GM12878 (cell line): ENCODE results near the gene PCP2. TPM values are rescaled to one million over a fixed set of nuclear protein-coding genes. Genes with fewer than 3 reads are reported as not detected.
A peak's percentile ranks its signal among the peaks of the same experiment; 100 is the strongest.

ENCODE experiments used
- ATAC-seq: fragments of 200-7000 bp; cut with Tn5 transposase; 3 replicates; pipeline ENCODE4 v1.9.1; 2020; ENCODE audit warnings: mild to moderate bottlenecking, moderate library complexity
- BruUV-seq: library from RNA; stranded (reverse); fragments of 400-500 nt; replicated peaks from 2 replicates; lab custom pipeline; 2021; lab: Mats Ljungman, UMichigan
- CTCF ChIA-PET: fragments of 300-600 bp; sonication (Branson Sonifier 250); formaldehyde crosslinking; extraction: SDS; loops from one replicate; lab custom pipeline; 2021; ENCODE audit warnings: inconsistent platforms; lab: Yijun Ruan, JAX
- POLR2A ChIA-PET: fragments of 350-600 bp; formaldehyde crosslinking; extraction: SDS; loops from one replicate; lab custom pipeline; 2021; ENCODE audit warnings: inconsistent platforms; lab: Charles Lee
- RAD21 ChIA-PET: fragments of 300-600 bp; sonication (Branson Sonifier 250); formaldehyde crosslinking; loops from one replicate; lab custom pipeline; 2023; ENCODE audit warnings: antibody characterized with exemption; ENCODE audit not compliant: unreplicated experiment; lab: Charles Lee
- SMC1A ChIA-PET: fragments of 300-600 bp; sonication (Branson Sonifier 250); formaldehyde crosslinking; loops from one replicate; lab custom pipeline; 2023; ENCODE audit not compliant: unreplicated experiment, uncharacterized antibody; lab: Charles Lee
- DNase-seq: peaks from one replicate; pipeline ENCODE4 v3.0.0-alpha.2; 2011; ENCODE audit warnings: low read depth, low spot score
- FAIRE-seq: peaks from 3 replicates; lab custom pipeline; 2011; peaks lifted over from hg19 to GRCh38; lab: Jason Lieb, UNC
- H2AFZ ChIP-seq: 2 replicates; pipeline ENCODE4 v1.6.0; 2011; ENCODE audit warnings: low read depth, low read length, control low read depth; ENCODE audit not compliant: control insufficient read depth
- H3K27ac ChIP-seq: 2 replicates; pipeline ENCODE4 v1.5.1; 2011; ENCODE audit warnings: control low read depth; ENCODE audit not compliant: control insufficient read depth, insufficient read depth
- H3K27me3 ChIP-seq, 2 experiments: replicated peaks in 1 of 2; 2 replicates each; pipeline versions ENCODE4 v1.6.0 to v1.6.1; 2011; ENCODE audit warnings: low read length in 1 of 2; ENCODE audit not compliant: control insufficient read depth in 2 of 2, insufficient read depth in 2 of 2
- H3K36me3 ChIP-seq, 2 experiments: 2 replicates each; pipeline ENCODE4 v1.5.1; 2011; ENCODE audit warnings: low read length in 1 of 2; ENCODE audit not compliant: control insufficient read depth in 2 of 2, insufficient read depth in 2 of 2
- H3K4me1 ChIP-seq: 2 replicates; pipeline ENCODE4 v1.6.1; 2011; ENCODE audit warnings: mild to moderate bottlenecking, low read length, moderate library complexity, mixed read lengths; ENCODE audit not compliant: control insufficient read depth, insufficient read depth
- H3K4me2 ChIP-seq: 2 replicates; pipeline ENCODE4 v1.6.0; 2011; ENCODE audit warnings: control low read depth; ENCODE audit not compliant: control insufficient read depth, insufficient read depth
- H3K4me3 ChIP-seq: fragments of 200-600 bp; sonication (generic); 2 replicates; pipeline ENCODE4 v1.5.1; 2016
- H3K79me2 ChIP-seq: 2 replicates; pipeline ENCODE4 v1.6.0; 2011; ENCODE audit warnings: low read length; ENCODE audit not compliant: control insufficient read depth, insufficient read depth
- H3K9ac ChIP-seq: 2 replicates; pipeline ENCODE4 v1.8.0; 2011; ENCODE audit warnings: low read length, control low read depth, mixed read lengths; ENCODE audit not compliant: control insufficient read depth, insufficient read depth
- H3K9me3 ChIP-seq: replicated peaks from 3 replicates; pipeline ENCODE4 v1.5.1; 2011; ENCODE audit warnings: mild to moderate bottlenecking, low read length; ENCODE audit not compliant: control insufficient read depth, insufficient read depth
- H4K20me1 ChIP-seq: 2 replicates; pipeline ENCODE4 v1.6.0; 2011; ENCODE audit not compliant: control insufficient read depth, insufficient read depth
- CREB1 ChIP-seq: IDR thresholded peaks from 2 replicates; pipeline ENCODE4 v1.6.1; 2012; ENCODE audit warnings: low read depth, mild to moderate bottlenecking, inconsistent platforms
- ESRRA ChIP-seq: IDR thresholded peaks from 2 replicates; pipeline ENCODE4 v1.6.1; 2012; ENCODE audit warnings: mild to moderate bottlenecking, low read length, improper control_type of control experiment
- NFXL1 ChIP-seq: fragments of 450-650 bp; IDR thresholded peaks from 2 replicates; pipeline ENCODE4 v1.6.1; 2017; ENCODE audit warnings: antibody characterized with exemption, mild to moderate bottlenecking, borderline replicate concordance
- PML ChIP-seq: IDR thresholded peaks from 2 replicates; pipeline ENCODE4 v1.6.1; 2012; ENCODE audit warnings: low read length, inconsistent platforms
- SREBF1 ChIP-seq: IDR thresholded peaks from 2 replicates; pipeline ENCODE4 v1.6.1; 2012; ENCODE audit warnings: mild to moderate bottlenecking, low read length
- SRF ChIP-seq, 2 experiments: IDR thresholded peaks; 2 replicates each; pipeline ENCODE4 v1.6.1; 2011; ENCODE audit warnings: low read depth in 2 of 2, low read length in 2 of 2, mild to moderate bottlenecking in 1 of 2, moderate library complexity in 1 of 2
- TAF1 ChIP-seq: IDR thresholded peaks from 2 replicates; pipeline ENCODE4 v1.6.1; 2011; ENCODE audit warnings: mild to moderate bottlenecking, low read depth, low read length, borderline replicate concordance
- ZNF217 ChIP-seq: fragments of 450-650 bp; IDR thresholded peaks from 2 replicates; pipeline ENCODE4 v1.6.1; 2017; ENCODE audit warnings: antibody characterized with exemption, mild to moderate bottlenecking
- WGBS: methylation state at CpG from one replicate; pipeline ENCODE4 v1.1.6; 2016; ENCODE audit warnings: low lambda C conversion rate; ENCODE audit not compliant: insufficient replicate concordance, insufficient coverage; ENCODE audit errors: missing lambda C conversion rate; 5-methylcytosine and 5-hydroxymethylcytosine counted together
- in situ Hi-C: fragments of 300-500 bp; cut with MboI; formaldehyde crosslinking; loops from 9 replicates; pipeline ENCODE4 v1.14.3; 2018; ENCODE audit warnings: mixed read lengths
- intact Hi-C: fragments of 100-400 bp; cut with micrococcal nuclease; formaldehyde crosslinking; loops from one replicate; pipeline ENCODE4 v1.14.2; 2022; ENCODE audit not compliant: unreplicated experiment
- polyA plus RNA-seq, 11 experiments: library from polyadenylated mRNA; depleted of rRNA in 4 of 11; unstranded in 6 of 11; stranded (reverse) in 5 of 11; fragments of >200 nt; fragmentation: Nextera tagmentation in 4 of 11; fragmentation: Illumina TruSeq in 1 of 11; extraction: Ambion mirVana in 4 of 11; extraction: Trizol in 1 of 11; gene quantifications; 1 replicate in 1 of 11; 2 replicates in 10 of 11; pipeline versions ENCODE4 v1.2.1 to v1.2.3, GENCODE V29; 2011 to 2016; ENCODE audit warnings: inconsistent platforms in 2 of 11, missing spikeins in 2 of 11, low read depth in 1 of 11
- total RNA-seq, 4 experiments: library from RNA; depleted of rRNA in 3 of 4; stranded (reverse); fragments of >200 nt in 3 of 4; fragmentation: Illumina TruSeq in 1 of 4; extraction: Trizol in 1 of 4; gene quantifications; 2 replicates each; pipeline versions ENCODE4 v1.2.1 to v1.2.3, GENCODE V29; 2013 to 2021
- TF ChIP-seq, protein P1 (sequence below): fragments of 450-650 bp; IDR thresholded peaks from 2 replicates; pipeline ENCODE4 v1.6.1; 2017; ENCODE audit warnings: mild to moderate bottlenecking
- TF ChIP-seq, protein P2 (sequence below): fragments of 450-650 bp; IDR thresholded peaks from 2 replicates; pipeline ENCODE4 v1.6.1; 2017; ENCODE audit warnings: low read depth, mild to moderate bottlenecking, moderate library complexity
- TF ChIP-seq, protein P3 (sequence below): IDR thresholded peaks from 2 replicates; pipeline ENCODE4 v1.6.1; 2012; ENCODE audit warnings: low read depth, low read length, improper control_type of control experiment

The PCP2 gene
- total and polyA plus RNA-seq, 10 of the 15 experiments (the other 5 are each of a cell fraction or from before 2014, with no cell fraction given) = 0.10 to 0.62 (median 0.31) TPM; not detected in 5

DNA sequence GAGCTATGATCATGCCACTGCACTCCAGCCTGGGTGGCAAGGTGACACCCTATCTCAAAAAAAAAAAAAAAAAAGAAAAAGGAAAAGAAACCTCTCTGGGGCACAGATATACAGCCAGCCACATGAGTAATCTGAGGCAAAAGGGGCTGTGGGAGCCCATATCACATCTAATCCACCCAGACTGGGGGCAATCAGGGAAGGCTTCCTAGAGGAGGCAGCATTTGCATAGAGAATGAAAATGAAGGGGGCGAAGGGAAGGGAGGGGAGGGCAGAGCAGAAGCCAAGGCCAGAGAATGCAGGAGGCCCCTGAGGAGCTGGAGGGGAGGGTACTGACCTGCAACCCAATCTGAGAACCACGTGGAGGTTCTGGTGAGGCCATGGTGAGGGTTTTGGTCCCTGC, 16.6 kb upstream of the PCP2 start:
- CTCF ChIA-PET = interaction anchor here (0.8 to 4.2 kb wide), 4 partner anchors 31 to 150 kb away, joined by 3 to 27 read pairs (median 4); partner anchors contain the start of gene TRAPPC5
- Histone ChIP-seq H3K9ac (no peak overlapping the region), H3K79me2 (no peaks in the 10 kb centered on the region), H3K4me1 (peaks cover 6% of the 10 kb centered on the region), H3K36me3 (no peaks in the 10 kb centered on the region; a peak in 1 of 4 replicates), H3K27ac (no peak overlapping the region), H4K20me1 (no peaks in the 10 kb centered on the region), H3K4me3 (no peak overlapping the region), H3K9me3 (no peaks in the 10 kb centered on the region), H2AFZ (no peak overlapping the region), H3K27me3 (no peaks in the 10 kb centered on the region; a peak in 1 of 4 replicates), H3K4me2 (no peak overlapping the region)
- no TSS peak for BruUV-seq
- SMC1A ChIA-PET = interaction anchor here (1.1 kb wide), 1 partner anchor 150 kb away, joined by 3 read pairs; no protein-coding TSS in a partner anchor
- POLR2A ChIA-PET = no interaction called here
- ATAC-seq (no peak), FAIRE-seq (no peak), DNase-seq (no peak)
- intact Hi-C loops = no loop called here
- TF ChIP-seq ESRRA (no peak), TAF1 (no peak), SREBF1 (no peak)
- RAD21 ChIA-PET = no interaction called here
- WGBS = 6% methylated on average over 2 of the region's 2 CpGs
- in situ Hi-C loops = no loop called here

DNA sequence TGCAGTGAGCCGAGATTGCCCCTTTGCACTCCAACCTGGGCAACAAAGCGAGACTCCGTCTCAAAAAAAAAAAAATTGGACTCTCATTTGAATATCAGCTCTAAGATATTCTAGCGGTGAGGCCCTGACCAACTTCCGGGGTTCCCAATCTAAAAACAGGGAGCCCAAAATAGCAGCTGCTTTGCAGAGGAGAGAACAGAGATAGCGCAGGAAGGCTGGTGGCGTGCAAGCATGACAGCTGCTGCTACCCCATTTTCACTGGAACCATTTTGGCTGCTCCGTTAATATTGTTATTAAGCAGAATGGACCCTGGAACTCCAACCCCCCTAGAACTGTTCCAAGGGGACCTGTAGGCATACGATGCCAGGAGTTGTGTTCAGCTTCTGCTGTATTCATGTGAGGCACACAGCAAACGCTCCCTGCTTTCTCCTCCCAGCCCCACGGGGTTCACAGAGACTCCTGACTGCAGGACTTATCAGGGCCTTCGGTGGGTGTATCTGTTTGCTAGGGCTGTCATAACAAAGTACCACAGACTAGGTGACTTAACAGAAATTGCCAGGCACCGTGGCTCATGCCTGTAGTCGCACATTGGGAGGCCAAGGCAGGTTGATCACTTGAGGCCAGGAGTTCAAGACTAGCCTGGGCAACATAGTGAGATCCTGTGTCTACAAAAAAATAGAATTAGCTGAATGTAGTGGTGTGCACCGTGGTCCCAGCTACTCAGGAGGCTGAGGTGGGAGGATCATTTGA, 14.9 kb upstream of the PCP2 start:
- H3K27ac ChIP-seq = no peak overlapping the region
- 0 out of 2 replicates have a peak overlapping the region, but pooled peaks have one; percentile 7 for H3K4me2 ChIP-seq
- no TSS peak for BruUV-seq
- no peak overlapping the region for H3K9ac ChIP-seq
- intact Hi-C loops = no loop called here
- WGBS = 59% methylated on average over 15 of the region's 15 CpGs
- no peak overlapping the region for H2AFZ ChIP-seq
- no peaks in the 10 kb centered on the region; a peak in 1 of 4 replicates for H3K27me3 ChIP-seq
- in situ Hi-C loops = no loop called here
- RAD21 ChIA-PET = interaction anchor here (1.0 kb wide), 1 partner anchor 80 kb away, joined by 3 read pairs; no protein-coding TSS in a partner anchor
- SMC1A ChIA-PET = interaction anchor here (1.3 kb wide), 1 partner anchor 132 kb away, joined by 3 read pairs; no protein-coding TSS in a partner anchor
- FAIRE-seq = no peak
- CTCF ChIA-PET = interaction anchor here (1.0 to 2.2 kb wide), 4 partner anchors 33 to 255 kb away, joined by 3 to 8 read pairs (median 4); partner anchors contain the start of genes MAP2K7 and TRAPPC5
- no peaks in the 10 kb centered on the region; a peak in 2 of 4 replicates for H3K36me3 ChIP-seq
- H3K4me3 ChIP-seq = no peak overlapping the region
- peaks cover 6% of the 10 kb centered on the region for H3K4me1 ChIP-seq
- DNase-seq = no peak
- H4K20me1 ChIP-seq = no peaks in the 10 kb centered on the region
- POLR2A ChIA-PET = no interaction called here
- no peaks in the 10 kb centered on the region for H3K9me3 ChIP-seq
- ATAC-seq = no peak
- no peaks in the 10 kb centered on the region for H3K79me2 ChIP-seq
- TF ChIP-seq, protein P1, sequence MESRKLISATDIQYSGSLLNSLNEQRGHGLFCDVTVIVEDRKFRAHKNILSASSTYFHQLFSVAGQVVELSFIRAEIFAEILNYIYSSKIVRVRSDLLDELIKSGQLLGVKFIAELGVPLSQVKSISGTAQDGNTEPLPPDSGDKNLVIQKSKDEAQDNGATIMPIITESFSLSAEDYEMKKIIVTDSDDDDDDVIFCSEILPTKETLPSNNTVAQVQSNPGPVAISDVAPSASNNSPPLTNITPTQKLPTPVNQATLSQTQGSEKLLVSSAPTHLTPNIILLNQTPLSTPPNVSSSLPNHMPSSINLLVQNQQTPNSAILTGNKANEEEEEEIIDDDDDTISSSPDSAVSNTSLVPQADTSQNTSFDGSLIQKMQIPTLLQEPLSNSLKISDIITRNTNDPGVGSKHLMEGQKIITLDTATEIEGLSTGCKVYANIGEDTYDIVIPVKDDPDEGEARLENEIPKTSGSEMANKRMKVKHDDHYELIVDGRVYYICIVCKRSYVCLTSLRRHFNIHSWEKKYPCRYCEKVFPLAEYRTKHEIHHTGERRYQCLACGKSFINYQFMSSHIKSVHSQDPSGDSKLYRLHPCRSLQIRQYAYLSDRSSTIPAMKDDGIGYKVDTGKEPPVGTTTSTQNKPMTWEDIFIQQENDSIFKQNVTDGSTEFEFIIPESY = no peak
- TF ChIP-seq, protein P2, sequence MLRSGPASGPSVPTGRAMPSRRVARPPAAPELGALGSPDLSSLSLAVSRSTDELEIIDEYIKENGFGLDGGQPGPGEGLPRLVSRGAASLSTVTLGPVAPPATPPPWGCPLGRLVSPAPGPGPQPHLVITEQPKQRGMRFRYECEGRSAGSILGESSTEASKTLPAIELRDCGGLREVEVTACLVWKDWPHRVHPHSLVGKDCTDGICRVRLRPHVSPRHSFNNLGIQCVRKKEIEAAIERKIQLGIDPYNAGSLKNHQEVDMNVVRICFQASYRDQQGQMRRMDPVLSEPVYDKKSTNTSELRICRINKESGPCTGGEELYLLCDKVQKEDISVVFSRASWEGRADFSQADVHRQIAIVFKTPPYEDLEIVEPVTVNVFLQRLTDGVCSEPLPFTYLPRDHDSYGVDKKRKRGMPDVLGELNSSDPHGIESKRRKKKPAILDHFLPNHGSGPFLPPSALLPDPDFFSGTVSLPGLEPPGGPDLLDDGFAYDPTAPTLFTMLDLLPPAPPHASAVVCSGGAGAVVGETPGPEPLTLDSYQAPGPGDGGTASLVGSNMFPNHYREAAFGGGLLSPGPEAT = no peak
- TF ChIP-seq, protein P3, sequence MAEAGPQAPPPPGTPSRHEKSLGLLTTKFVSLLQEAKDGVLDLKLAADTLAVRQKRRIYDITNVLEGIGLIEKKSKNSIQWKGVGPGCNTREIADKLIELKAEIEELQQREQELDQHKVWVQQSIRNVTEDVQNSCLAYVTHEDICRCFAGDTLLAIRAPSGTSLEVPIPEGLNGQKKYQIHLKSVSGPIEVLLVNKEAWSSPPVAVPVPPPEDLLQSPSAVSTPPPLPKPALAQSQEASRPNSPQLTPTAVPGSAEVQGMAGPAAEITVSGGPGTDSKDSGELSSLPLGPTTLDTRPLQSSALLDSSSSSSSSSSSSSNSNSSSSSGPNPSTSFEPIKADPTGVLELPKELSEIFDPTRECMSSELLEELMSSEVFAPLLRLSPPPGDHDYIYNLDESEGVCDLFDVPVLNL = no peak
- TF ChIP-seq CREB1 = no peak
- TF ChIP-seq SRF (IDR thresholded peaks at IDR 0.05; ENCODE audit: low read depth in 2 of 2, low read length in 2 of 2) = no peak
- no peak for TF ChIP-seq NFXL1
- no peak for TF ChIP-seq ZNF217
- TF ChIP-seq PML = 0 out of 2 replicates have a peak, but pooled peaks have one; percentile 21
